ENCODE results near the gene PKDCC. TPM values are rescaled to one million over a fixed set of nuclear protein-coding genes. Genes with fewer than 3 reads are reported as not detected.
A peak's percentile ranks its signal among the peaks of the same experiment; 100 is the strongest.

PKDCC gene
- total RNA-seq, 1 donor, result 8.2 TPM

- no peak for TF ChIP-seq CTCF (IDR thresholded peaks at IDR 0.05; ENCODE audit: insufficient read depth, low read depth, low read length)
- no peak for DNase-seq (ENCODE audit: low read depth)
- no peak overlapping the region for H3K4me3 ChIP-seq (ENCODE audit: low read depth, low read length)
These were observed 51.8 kb downstream of the PKDCC start for GRCh38 chr2:42099438-42100173.

- DNase-seq (ENCODE audit: low read depth), result no peak
- no peak overlapping the region for H3K4me3 ChIP-seq (ENCODE audit: low read depth, low read length)
- TF ChIP-seq CTCF (IDR thresholded peaks at IDR 0.05; ENCODE audit: insufficient read depth, low read depth, low read length), result no peak
These were observed 52.9 kb downstream of the PKDCC start for GRCh38 chr2:42100683-42101205.

- no peak overlapping the region for H3K4me3 ChIP-seq (ENCODE audit: low read depth, low read length)
- no peak for TF ChIP-seq CTCF (IDR thresholded peaks at IDR 0.05; ENCODE audit: insufficient read depth, low read depth, low read length)
These were observed 53.6 kb downstream of the PKDCC start for GRCh38 chr2:42101206-42102023.

GRCh38 chr2:42102024-42102590 lies 54.3 kb downstream of the PKDCC start:
- DNase-seq (ENCODE audit: low read depth), result peak; percentile 94
- no peak for TF ChIP-seq CTCF (IDR thresholded peaks at IDR 0.05; ENCODE audit: insufficient read depth, low read depth, low read length)
- H3K4me3 ChIP-seq (ENCODE audit: low read depth, low read length), result peak overlapping the region; percentile 14

More at GRCh38 chr2:42101206-42102023, 53.6 kb downstream of the PKDCC start:
- peak; percentile 77 for DNase-seq (ENCODE audit: low read depth)

GRCh38 chr2:42102591-42103450 lies 55.0 kb downstream of the PKDCC start:
- no peak for TF ChIP-seq CTCF (IDR thresholded peaks at IDR 0.05; ENCODE audit: insufficient read depth, low read depth, low read length)
- H3K4me3 ChIP-seq (ENCODE audit: low read depth, low read length), result peak overlapping the region; percentile 14
- peak; percentile 58 for DNase-seq (ENCODE audit: low read depth)

- TF ChIP-seq CTCF (IDR thresholded peaks at IDR 0.05; ENCODE audit: insufficient read depth, low read depth, low read length), result no peak
- DNase-seq (ENCODE audit: low read depth), result no peak
- H3K4me3 ChIP-seq (ENCODE audit: low read depth, low read length), result no peak overlapping the region
These were observed 56.0 kb downstream of the PKDCC start for GRCh38 chr2:42103829-42104228.

Measured in fibroblast of villous mesenchyme (primary cell).